ENCODE results near the gene CAPZB. TPM values are rescaled to one million over a fixed set of nuclear protein-coding genes. Genes with fewer than 3 reads are reported as not detected.
A peak's percentile ranks its signal among the peaks of the same experiment; 100 is the strongest.

CAPZB gene
- total and polyA plus RNA-seq, 5 experiments from 2014 or later, result 268 to 592 (median 475) TPM

DNA sequence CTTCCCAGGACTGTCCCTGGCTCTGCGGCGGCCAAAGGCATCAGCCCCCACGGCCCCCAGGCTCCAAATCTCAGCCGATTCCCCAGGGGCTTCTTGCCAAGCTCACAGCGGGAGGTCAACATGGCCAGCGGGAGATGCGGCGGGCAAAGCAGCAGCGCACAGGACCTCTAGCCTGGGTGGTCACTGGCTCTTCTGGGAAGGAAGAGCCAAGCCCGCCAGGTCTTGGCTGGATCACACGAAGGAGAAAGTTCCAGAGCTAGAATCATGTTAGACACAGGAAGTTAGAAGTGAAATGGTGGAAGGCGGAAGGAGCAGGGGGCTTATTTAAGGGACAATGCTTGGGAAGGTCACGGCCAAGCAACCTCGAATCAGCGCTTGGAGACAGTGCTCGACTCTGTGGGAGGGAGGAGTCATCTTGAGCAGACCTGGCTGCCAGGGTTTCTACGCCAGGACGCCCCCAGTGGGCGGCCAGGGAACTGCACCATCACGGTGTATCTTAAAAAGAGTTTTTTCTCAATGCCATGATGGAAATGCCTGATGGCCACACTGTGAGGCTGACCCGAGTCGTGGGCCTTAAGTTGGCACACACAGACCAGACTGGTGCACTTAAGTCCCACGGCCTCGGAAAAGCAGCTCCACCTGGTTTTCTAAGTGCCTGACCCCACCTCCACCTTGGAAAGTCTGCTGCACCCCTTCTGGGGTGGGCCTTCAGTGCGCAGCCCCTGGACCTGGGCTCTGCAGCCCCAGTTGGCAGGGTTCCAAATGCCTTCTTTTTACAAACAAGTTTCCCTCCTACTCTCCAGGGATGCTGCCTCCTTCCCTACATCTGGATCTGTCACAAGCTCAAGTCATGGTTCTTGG is 143.9 kb downstream of the CAPZB start:
- ATAC-seq, result peak; percentile 75 to 87
- POLR2A ChIA-PET, result no interaction called here
- H3K9me3 Mint-ChIP-seq, result no peaks in the 10 kb centered on the region
- DNase-seq, result peak; percentile 47 to 80 (median 69)
- H3K27me3 Mint-ChIP-seq, result no peaks in the 10 kb centered on the region
- H3K4me3 Mint-ChIP-seq, result peak overlapping the region in 2 of 10 donors; percentile 4 to 41
- H3K36me3 Mint-ChIP-seq, result peaks cover 0 to 70% (median 6%) of the 10 kb centered on the region in 3 donors
- peaks cover 0 to 14% (median 6%) of the 10 kb centered on the region in 4 donors for H3K4me1 Mint-ChIP-seq
- H3K27ac Mint-ChIP-seq, result peak overlapping the region in 9 of 10 donors; percentile 31 to 90 (median 73)

DNA sequence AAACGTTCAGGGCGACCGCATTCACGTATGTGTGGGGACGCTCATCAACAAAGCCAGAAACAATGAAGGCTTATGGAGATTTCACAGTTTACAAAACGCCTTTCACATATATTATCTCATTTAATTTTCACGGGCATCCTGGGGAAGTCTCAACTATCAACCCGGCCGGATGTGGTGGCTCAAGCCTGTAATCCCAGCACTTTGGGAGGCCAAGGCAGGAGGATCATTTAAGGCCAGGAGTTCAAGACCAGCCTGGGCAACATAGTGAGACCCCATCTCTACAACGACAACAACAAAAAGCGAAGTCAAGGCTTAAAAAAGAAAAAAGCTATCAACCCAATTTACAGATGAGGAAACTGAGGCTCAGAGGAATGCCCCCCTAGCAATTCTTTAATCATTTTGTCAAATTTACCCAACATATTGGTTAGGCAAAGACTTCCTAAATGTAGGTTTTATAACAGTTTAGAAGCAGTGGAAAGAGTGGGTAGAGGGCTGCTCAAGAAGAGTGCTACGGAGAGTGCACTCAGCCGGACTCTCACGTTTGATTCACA is 144.9 kb downstream of the CAPZB start:
- H3K27ac Mint-ChIP-seq, result peak overlapping the region in 4 of 10 donors; percentile 40 to 84 (median 60)
- DNase-seq (no peak), ATAC-seq (no peak)
- peaks cover 0 to 61% (median 6%) of the 10 kb centered on the region in 3 donors for H3K36me3 Mint-ChIP-seq
- POLR2A ChIA-PET, result no interaction called here
- H3K27me3 Mint-ChIP-seq, result no peaks in the 10 kb centered on the region
- peaks cover 0 to 12% (median 6%) of the 10 kb centered on the region in 4 donors for H3K4me1 Mint-ChIP-seq
- no peaks in the 10 kb centered on the region for H3K9me3 Mint-ChIP-seq
- no peak overlapping the region for H3K4me3 Mint-ChIP-seq

DNA sequence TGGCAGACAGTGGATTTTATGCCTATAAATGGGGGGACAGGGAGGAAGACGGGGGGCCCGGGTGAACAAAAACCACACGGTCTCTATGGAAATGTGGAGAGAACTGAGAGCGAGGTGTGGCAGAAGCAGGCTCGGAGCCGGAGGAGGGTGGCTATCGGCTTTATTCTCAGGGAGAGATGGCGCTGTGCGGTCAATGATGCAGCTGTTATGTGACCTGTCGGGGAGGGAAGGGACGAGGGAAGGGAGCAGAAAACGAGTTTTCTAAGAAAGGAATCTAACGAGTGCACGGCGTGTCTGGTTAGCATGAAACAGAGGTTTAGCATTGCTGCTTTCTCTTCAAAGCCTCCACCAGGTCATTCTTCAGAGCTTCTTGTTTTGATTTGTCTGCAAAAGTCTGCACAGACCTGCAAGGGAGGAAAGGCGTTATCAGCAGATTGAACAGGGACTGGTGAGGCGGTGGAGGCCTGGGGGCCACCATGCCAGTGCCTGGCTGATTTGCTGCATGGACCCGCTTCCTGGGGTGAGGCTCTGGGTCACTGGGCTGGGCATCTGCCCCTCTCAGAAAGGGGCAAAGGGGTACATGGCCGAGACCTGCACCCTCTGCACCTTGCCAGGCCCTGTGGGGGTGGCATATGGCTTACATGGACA is 146.0 kb downstream of the CAPZB start:
- no peak for DNase-seq
- Mint-ChIP-seq H3K4me3 (no peak overlapping the region), H3K27ac (peak overlapping the region in 2 of 10 donors; percentile 13 to 40), H3K9me3 (no peaks in the 10 kb centered on the region), H3K36me3 (peaks cover 0 to 52% (median 6%) of the 10 kb centered on the region in 3 donors), H3K27me3 (no peaks in the 10 kb centered on the region), H3K4me1 (peaks cover 0 to 10% (median 6%) of the 10 kb centered on the region in 4 donors)
- POLR2A ChIA-PET, result no interaction called here
- no peak for ATAC-seq

DNA sequence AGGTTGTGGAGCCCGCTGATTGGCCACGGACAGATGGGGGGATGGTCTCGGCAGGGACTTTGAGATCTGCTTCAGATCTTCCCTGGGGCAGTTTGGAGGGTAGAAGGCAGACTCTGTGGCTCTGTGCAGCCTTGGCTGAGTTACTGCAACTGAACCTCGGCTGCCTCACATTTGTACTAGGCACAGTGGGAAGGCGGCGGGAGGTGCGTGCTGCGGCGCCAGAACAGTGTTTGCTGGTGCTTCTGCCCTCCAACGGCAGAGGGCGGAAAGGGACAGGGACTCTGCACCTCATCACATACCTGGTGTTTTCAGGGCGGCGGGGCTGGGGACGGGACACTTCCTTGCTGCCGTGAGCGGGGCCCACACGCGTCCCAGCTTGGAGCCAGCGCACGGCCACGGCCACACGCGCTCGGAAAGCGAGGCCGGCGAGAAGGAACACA is 147.0 kb downstream of the CAPZB start:
- POLR2A ChIA-PET, result no interaction called here
- DNase-seq (no peak), ATAC-seq (no peak)
- Mint-ChIP-seq H3K27ac (peak overlapping the region in 1 of 10 donors; percentile 75), H3K9me3 (no peaks in the 10 kb centered on the region), H3K4me3 (peak overlapping the region in 1 of 10 donors; percentile 18), H3K4me1 (peaks cover 0 to 9% (median 6%) of the 10 kb centered on the region in 4 donors), H3K27me3 (no peaks in the 10 kb centered on the region), H3K36me3 (peaks cover 0 to 45% (median 6%) of the 10 kb centered on the region in 3 donors)

DNA sequence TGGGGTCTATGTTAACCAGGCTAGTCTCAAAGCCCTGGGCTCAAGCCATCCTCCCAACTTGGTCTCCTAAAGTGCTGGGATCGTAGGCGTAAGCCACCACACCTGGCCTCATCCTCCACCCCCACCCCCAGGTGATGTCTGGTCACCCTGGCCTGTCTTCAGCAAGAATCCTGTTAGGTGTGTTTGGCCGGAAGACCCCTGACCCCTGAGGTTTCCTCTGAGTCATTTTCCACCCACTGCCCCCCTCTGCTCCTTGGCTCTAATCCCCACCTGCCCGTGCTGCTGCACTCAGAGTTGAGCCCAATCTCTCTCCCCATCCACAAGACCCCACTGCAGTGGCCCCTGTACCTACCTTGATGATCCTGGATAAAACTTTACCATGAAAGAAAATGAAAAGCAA is 148.1 kb downstream of the CAPZB start:
- peak overlapping the region in 1 of 10 donors; percentile 61 for H3K4me3 Mint-ChIP-seq
- ATAC-seq (no peak), DNase-seq (no peak)
- no peaks in the 10 kb centered on the region for H3K27me3 Mint-ChIP-seq
- H3K36me3 Mint-ChIP-seq, result peaks cover 0 to 38% (median 4%) of the 10 kb centered on the region in 3 donors
- peak overlapping the region in 2 of 10 donors; percentile 81 to 90 for H3K27ac Mint-ChIP-seq
- POLR2A ChIA-PET, result no interaction called here
- H3K4me1 Mint-ChIP-seq, result peaks cover 0 to 7% (median 4%) of the 10 kb centered on the region in 4 donors
- H3K9me3 Mint-ChIP-seq, result no peaks in the 10 kb centered on the region

DNA sequence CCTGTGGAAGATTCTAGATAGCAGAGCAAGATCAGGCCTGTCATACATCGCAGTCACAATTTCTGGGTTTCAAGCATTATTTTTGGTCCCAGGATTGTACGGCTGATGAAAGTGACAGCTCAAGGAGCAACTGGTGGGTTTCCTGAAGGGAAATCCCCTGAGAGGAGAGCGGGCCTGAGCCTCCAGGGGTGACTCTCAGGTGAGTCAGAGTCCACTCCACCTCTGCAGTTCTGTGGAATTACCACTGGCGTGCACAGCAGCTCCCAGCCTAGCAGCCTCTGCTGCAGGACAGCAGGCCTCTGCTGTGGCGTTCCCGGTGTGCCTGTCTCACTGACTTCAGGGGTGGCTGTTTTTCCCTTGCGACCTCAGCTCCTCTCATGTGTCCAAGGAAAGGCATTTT is 148.8 kb downstream of the CAPZB start:
- DNase-seq (no peak), ATAC-seq (peak in 1 of 2 donors; percentile 6)
- POLR2A ChIA-PET, result interaction anchor here (1.5 kb wide), 1 partner anchor 24 kb away, joined by 3 read pairs; no protein-coding TSS in a partner anchor
- H3K27me3 Mint-ChIP-seq, result no peaks in the 10 kb centered on the region
- peaks cover 0 to 6% (median 1%) of the 10 kb centered on the region in 4 donors for H3K4me1 Mint-ChIP-seq
- no peaks in the 10 kb centered on the region for H3K9me3 Mint-ChIP-seq
- H3K4me3 Mint-ChIP-seq, result no peak overlapping the region
- peak overlapping the region in 3 of 10 donors; percentile 41 to 81 (median 80) for H3K27ac Mint-ChIP-seq
- H3K36me3 Mint-ChIP-seq, result peaks cover 0 to 33% (median 4%) of the 10 kb centered on the region in 3 donors

DNA sequence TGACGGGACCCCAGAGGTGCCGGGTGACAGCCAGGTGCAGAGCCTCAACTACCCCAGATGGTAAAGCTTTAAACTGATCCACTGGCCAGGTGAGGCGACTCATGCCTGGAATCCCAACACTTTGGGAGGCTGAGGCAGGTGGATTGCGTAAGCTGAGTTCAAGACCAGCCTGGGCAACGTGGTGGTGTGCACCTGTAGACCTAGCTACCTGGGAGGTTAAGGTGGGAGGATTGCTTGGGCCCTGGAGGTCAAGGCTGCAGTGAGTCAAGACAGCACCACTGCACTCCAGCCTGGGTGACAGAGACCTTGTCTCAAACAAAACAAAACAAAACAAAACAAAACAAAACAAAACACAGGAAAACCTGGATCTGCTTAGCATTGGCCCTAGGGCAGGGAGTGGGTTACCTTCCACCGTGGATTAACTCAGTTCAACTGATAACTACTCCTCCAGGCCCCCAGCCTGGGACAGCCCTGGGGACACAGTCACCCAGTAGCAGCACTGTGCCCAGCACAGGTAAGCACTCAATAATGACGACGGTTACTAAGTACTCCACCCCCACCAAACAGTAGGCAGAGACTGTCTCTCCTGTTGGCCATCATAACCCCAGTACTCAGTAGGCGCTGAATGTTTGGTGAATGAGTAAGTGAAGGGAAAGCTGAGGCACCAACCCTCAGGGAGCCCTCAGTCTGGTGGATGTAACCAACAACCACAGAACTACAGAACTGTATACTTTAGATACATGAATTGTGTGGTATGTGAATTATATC is 151.6 kb downstream of the CAPZB start:
- peak overlapping the region in 1 of 10 donors; percentile 10 for H3K4me3 Mint-ChIP-seq
- no peaks in the 10 kb centered on the region for H3K9me3 Mint-ChIP-seq
- no peaks in the 10 kb centered on the region for H3K27me3 Mint-ChIP-seq
- POLR2A ChIA-PET, result no interaction called here
- peak overlapping the region in 3 of 10 donors; percentile 39 to 74 (median 49) for H3K27ac Mint-ChIP-seq
- H3K36me3 Mint-ChIP-seq, result peaks cover 0 to 10% (median 0%) of the 10 kb centered on the region in 3 donors
- DNase-seq (no peak), ATAC-seq (no peak)
- H3K4me1 Mint-ChIP-seq, result peaks cover 0 to 2% (median 1%) of the 10 kb centered on the region in 4 donors

DNA sequence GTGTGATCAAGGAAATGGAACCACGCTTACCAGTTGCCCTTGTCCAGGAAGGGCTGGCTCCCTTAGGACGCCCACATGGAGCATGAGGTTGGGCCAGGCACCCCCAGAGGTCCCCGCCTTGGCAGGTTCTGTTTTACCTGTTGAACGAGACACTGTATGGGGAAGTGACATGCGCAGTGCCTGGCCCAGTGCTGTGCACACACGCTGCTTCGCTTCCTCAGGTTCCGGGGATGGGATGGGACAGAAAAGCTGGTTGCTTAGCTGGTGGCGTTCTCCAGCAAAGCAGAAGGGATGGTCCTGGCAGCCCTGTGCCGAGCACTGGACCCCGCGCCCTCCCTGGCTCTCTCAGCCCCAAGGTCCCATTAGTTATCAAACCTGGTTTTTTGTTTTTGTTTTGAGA is 152.5 kb downstream of the CAPZB start:
- peak overlapping the region in 1 of 10 donors; percentile 88 for H3K27ac Mint-ChIP-seq
- ATAC-seq (no peak), DNase-seq (no peak)
- POLR2A ChIA-PET, result no interaction called here
- H3K4me3 Mint-ChIP-seq, result no peak overlapping the region
- peaks cover 0 to 2% (median 1%) of the 10 kb centered on the region in 4 donors for H3K4me1 Mint-ChIP-seq
- no peaks in the 10 kb centered on the region for H3K27me3 Mint-ChIP-seq
- no peaks in the 10 kb centered on the region for H3K9me3 Mint-ChIP-seq
- H3K36me3 Mint-ChIP-seq, result peaks cover 0 to 1% (median 0%) of the 10 kb centered on the region in 3 donors

DNA sequence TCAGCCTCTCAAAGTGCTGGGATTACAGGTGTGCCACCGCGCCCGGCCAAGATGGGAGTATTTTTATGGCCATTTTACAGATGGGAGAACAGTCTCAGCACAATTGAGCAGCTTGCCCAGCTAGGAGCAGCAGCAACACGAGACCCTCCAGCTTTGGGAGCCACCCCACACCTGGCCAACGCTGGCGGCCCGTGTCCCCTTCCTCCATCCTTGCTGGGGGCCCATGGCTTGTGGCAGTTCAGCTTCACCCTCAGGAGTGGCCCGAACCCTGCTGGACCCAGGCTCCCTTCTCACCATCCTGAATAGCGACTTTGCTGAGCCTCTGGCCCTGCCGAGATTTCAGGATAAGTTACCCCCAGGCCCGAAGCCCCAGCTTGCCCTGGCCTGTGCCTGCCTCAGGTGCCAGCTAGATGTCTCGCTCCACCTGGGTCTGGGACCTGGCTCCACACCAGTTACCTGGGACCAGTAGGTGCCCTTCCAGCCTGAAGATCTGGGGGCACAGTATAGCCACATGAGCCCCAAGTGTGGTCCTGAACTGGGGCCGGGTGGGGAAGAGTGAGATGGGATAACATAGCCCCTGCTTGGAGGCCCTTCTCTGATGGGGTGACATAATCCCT is 154.0 kb downstream of the CAPZB start:
- no peak for ATAC-seq
- peak overlapping the region in 3 of 10 donors; percentile 31 to 69 (median 64) for H3K27ac Mint-ChIP-seq

DNA sequence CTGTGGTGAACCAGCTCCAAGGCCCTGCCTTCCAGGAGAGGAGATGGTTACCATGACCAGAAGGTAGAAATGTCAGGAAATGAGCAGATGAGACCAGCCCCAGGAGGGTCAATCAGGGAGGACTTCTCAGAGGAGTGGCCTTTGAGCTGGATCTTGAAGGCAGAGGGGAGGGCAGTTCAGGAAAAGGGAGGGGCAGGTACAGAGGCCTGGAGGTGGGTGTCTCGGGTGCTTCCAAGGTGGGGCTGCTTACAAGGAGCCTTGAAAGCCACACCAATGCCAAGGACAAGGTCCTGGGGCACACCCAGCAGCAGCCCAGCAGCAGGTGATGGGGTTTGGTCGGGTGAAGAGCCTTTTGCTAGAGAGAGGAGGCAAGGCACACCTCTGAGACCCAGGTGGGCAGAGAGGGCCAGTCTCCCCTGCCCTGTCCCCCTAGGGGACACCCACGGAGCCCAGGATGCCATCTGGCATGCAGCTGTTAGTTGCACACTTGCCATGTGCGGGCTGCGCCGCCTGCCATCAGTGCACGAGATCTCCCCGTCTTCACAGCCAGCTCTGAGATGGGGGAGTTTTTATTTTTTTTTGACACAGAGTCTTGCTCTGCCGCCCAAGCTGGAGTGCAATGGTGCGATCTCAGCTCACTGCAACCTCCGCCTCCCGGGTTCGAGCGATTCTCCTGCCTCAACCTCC is 154.7 kb downstream of the CAPZB start:
- Mint-ChIP-seq H3K27me3 (no peaks in the 10 kb centered on the region), H3K9me3 (no peaks in the 10 kb centered on the region), H3K36me3 (no peaks in the 10 kb centered on the region), H3K4me3 (peak overlapping the region in 3 of 10 donors; percentile 10 to 51 (median 25)), H3K4me1 (peaks cover 0 to 2% (median 1%) of the 10 kb centered on the region in 4 donors), H3K27ac (peak overlapping the region in 3 of 10 donors; percentile 11 to 78 (median 72))
- DNase-seq, result no peak
- ATAC-seq, result no peak
- POLR2A ChIA-PET, result interaction anchor here (0.6 kb wide), 1 partner anchor 28 kb away, joined by 4 read pairs; no protein-coding TSS in a partner anchor

More for the DNA sequence above, 154.0 kb downstream of the CAPZB start:
- peaks cover 0 to 2% (median 1%) of the 10 kb centered on the region in 4 donors for H3K4me1 Mint-ChIP-seq
- H3K9me3 Mint-ChIP-seq, result no peaks in the 10 kb centered on the region
- no peaks in the 10 kb centered on the region for H3K36me3 Mint-ChIP-seq
- H3K4me3 Mint-ChIP-seq, result peak overlapping the region in 1 of 10 donors; percentile 25
- no peaks in the 10 kb centered on the region for H3K27me3 Mint-ChIP-seq
- POLR2A ChIA-PET, result no interaction called here
- no peak for DNase-seq

DNA sequence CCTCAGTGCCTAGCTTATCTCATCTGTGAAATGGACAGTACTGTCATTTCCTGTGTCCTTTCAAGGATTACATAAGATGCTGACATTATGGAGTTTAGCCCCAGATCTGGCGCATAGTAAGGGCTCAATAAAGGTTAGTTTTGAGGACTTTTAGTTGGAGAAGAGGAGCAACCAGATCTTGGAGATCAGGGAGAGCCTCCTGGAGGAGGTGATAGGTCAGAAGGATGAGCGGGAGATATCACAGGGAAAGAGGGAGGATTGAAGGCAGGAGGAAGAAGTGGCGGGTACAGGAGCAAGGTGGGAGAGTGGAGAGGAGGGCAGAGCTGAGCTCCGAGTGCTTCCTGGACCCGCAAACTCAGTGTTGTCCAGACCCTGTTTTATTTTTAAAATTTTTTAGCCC is 155.7 kb downstream of the CAPZB start:
- DNase-seq, result no peak
- POLR2A ChIA-PET, result no interaction called here
- Mint-ChIP-seq H3K27me3 (no peaks in the 10 kb centered on the region), H3K27ac (peak overlapping the region in 4 of 10 donors; percentile 3 to 92 (median 64)), H3K4me1 (peaks cover 0 to 2% (median 1%) of the 10 kb centered on the region in 4 donors), H3K4me3 (peak overlapping the region in 1 of 10 donors; percentile 8), H3K9me3 (no peaks in the 10 kb centered on the region), H3K36me3 (no peaks in the 10 kb centered on the region)
- no peak for ATAC-seq

Data from naive thymus-derived CD8-positive, alpha-beta T cell (primary cell).